Breast epithelium (tissue), 4 donors: ENCODE measurements around the gene ABHD16B. TPM values are rescaled to one million over a fixed set of nuclear protein-coding genes. Genes with fewer than 3 reads are reported as not detected.
"Not testable (repeated sequence)": the region's sequence is repeated elsewhere in the genome, so short reads cannot be mapped to it uniquely, and the experiment has no call there.

Source experiments
- DNase-seq, 2 donors: peaks; one replicate each; pipeline ENCODE4 v3.0.0-alpha.2; 2019; ENCODE audit warnings: low spot score in 2 of 2
- H3K27ac ChIP-seq, 2 donors: fragments of 200-600 bp; sonication (generic) in 1 of 2; one replicate each; pipeline ENCODE4 v1.5.1; 2016 to 2019; ENCODE audit warnings: mild to moderate bottlenecking in 1 of 2
- H3K27me3 ChIP-seq, 2 donors: fragments of 200-600 bp; sonication (generic) in 1 of 2; one replicate each; pipeline versions ENCODE4 v1.5.1 to v1.6.0; 2017 to 2019; ENCODE audit warnings: control low read depth in 1 of 2, mild to moderate bottlenecking in 1 of 2
- H3K36me3 ChIP-seq: fragments of 200-600 bp; one replicate; pipeline ENCODE4 v1.5.1; 2019
- H3K4me1 ChIP-seq, 2 donors: fragments of 200-600 bp; sonication (generic); one replicate each; pipeline ENCODE4 v1.5.1; 2016 to 2019; ENCODE audit warnings: control low read depth in 1 of 2
- H3K4me3 ChIP-seq, 3 donors: fragments of 200-600 bp; sonication (generic); 1 replicate in 2 of 3; 2 replicates in 1 of 3; pipeline ENCODE4 v1.5.1; 2016 to 2019; ENCODE audit warnings: mild to moderate bottlenecking in 3 of 3, moderate library complexity in 2 of 3
- H3K9me3 ChIP-seq, 2 donors: fragments of 200-600 bp; sonication (generic) in 1 of 2; one replicate each; pipeline ENCODE4 v1.5.1; 2016 to 2019; ENCODE audit warnings: control low read depth in 1 of 2
- CTCF ChIP-seq, 3 donors: fragments of 450-650 bp; IDR thresholded peaks; one replicate each; pipeline ENCODE4 v1.5.1; 2016 to 2017; ENCODE audit warnings: antibody characterized with exemption in 3 of 3, mild to moderate bottlenecking in 3 of 3, moderate library complexity in 3 of 3
- POLR2A ChIP-seq: fragments of 450-650 bp; IDR thresholded peaks from one replicate; pipeline ENCODE4 v1.6.1; 2016; ENCODE audit warnings: antibody characterized with exemption, mild to moderate bottlenecking, moderate library complexity
- POLR2AphosphoS5 ChIP-seq, 3 donors: sonication (generic); formaldehyde crosslinking; IDR thresholded peaks; one replicate each; pipeline ENCODE4 v1.6.1; 2017; ENCODE audit warnings: antibody characterized with exemption in 3 of 3
- intact Hi-C: fragments of 100-400 bp; cut with DNase I; formaldehyde crosslinking; loops from one replicate; pipeline ENCODE4 v1.15.1; 2023; ENCODE audit warnings: low total_unique reads
- total RNA-seq, 3 donors: library from RNA; depleted of rRNA; stranded (reverse); fragments of >200 nt; gene quantifications; one replicate each; pipeline ENCODE4 v1.1.0, GENCODE V29; 2016

Gene ABHD16B
- total RNA-seq, 3 donors from 2014 or later: not detected

- H3K4me1 ChIP-seq: peaks cover 2 to 8% of the 10 kb centered on the region in 2 donors
- no peaks in the 10 kb centered on the region for H3K36me3 ChIP-seq
- intact Hi-C loops: no loop called here
- DNase-seq: no peak
- no peak overlapping the region for H3K4me3 ChIP-seq
- no peak overlapping the region for H3K27ac ChIP-seq
- no peak for TF ChIP-seq POLR2A
- no peak for TF ChIP-seq CTCF (IDR thresholded peaks at IDR 0.05)
- no peak for TF ChIP-seq POLR2AphosphoS5 (IDR thresholded peaks at IDR 0.05)
- no peaks in the 10 kb centered on the region for H3K9me3 ChIP-seq
- no peaks in the 10 kb centered on the region for H3K27me3 ChIP-seq
Measured at GRCh38 chr20:63868264-63868663, 7.0 kb downstream of the ABHD16B start.

- no peak for DNase-seq
- TF ChIP-seq POLR2AphosphoS5 (IDR thresholded peaks at IDR 0.05): peak; percentile 34 to 72 (median 60)
- TF ChIP-seq POLR2A: no peak
- TF ChIP-seq CTCF (IDR thresholded peaks at IDR 0.05): no peak
- intact Hi-C loops: no loop called here
Measured at GRCh38 chr20:63873477-63873971, 12.2 kb downstream of the ABHD16B start.

GRCh38 chr20:63874241-63874640 lies 12.9 kb downstream of the ABHD16B start:
- H3K27me3 ChIP-seq, intact Hi-C loops, H3K9me3 ChIP-seq, H3K36me3 ChIP-seq, H3K27ac ChIP-seq, DNase-seq, H3K4me3 ChIP-seq, H3K4me1 ChIP-seq: not testable (repeated sequence)

More at GRCh38 chr20:63873477-63873971, 12.2 kb downstream of the ABHD16B start:
- Histone ChIP-seq H3K4me3 (no peak overlapping the region), H3K4me1 (no peaks in the 10 kb centered on the region), H3K9me3 (no peaks in the 10 kb centered on the region), H3K27ac (peak overlapping the region; percentile 45 to 48), H3K27me3 (no peaks in the 10 kb centered on the region), H3K36me3 (peaks cover 8% of the 10 kb centered on the region)

GRCh38 chr20:63876489-63877036 lies 15.3 kb downstream of the ABHD16B start:
- Histone ChIP-seq H3K27me3 (no peaks in the 10 kb centered on the region), H3K27ac (no peak overlapping the region), H3K4me1 (no peaks in the 10 kb centered on the region), H3K4me3 (no peak overlapping the region), H3K36me3 (peaks cover 8% of the 10 kb centered on the region), H3K9me3 (no peaks in the 10 kb centered on the region)
- intact Hi-C loops: no loop called here
- TF ChIP-seq CTCF (IDR thresholded peaks at IDR 0.05): no peak
- TF ChIP-seq POLR2AphosphoS5 (IDR thresholded peaks at IDR 0.05): no peak
- TF ChIP-seq POLR2A: no peak
- no peak for DNase-seq

- H3K36me3 ChIP-seq: peaks cover 11% of the 10 kb centered on the region
- no peaks in the 10 kb centered on the region for H3K9me3 ChIP-seq
- no peak overlapping the region for H3K27ac ChIP-seq
- H3K27me3 ChIP-seq: no peaks in the 10 kb centered on the region
- no peak for DNase-seq
- H3K4me3 ChIP-seq: no peak overlapping the region
- TF ChIP-seq CTCF (IDR thresholded peaks at IDR 0.05) (no peak), POLR2AphosphoS5 (IDR thresholded peaks at IDR 0.05) (no peak), POLR2A (no peak)
- intact Hi-C loops: no loop called here
- no peaks in the 10 kb centered on the region for H3K4me1 ChIP-seq
Measured at GRCh38 chr20:63877755-63878470, 16.6 kb downstream of the ABHD16B start.
